ENCODE results near the gene FREM3. TPM values are rescaled to one million over a fixed set of nuclear protein-coding genes. Genes with fewer than 3 reads are reported as not detected.
"Not testable (repeated sequence)": the region's sequence is repeated elsewhere in the genome, so short reads cannot be mapped to it uniquely, and the experiment has no call there.

FREM3 gene
- total RNA-seq, 4 donors from 2014 or later = not detected

GRCh38 chr4:143531380-143531779 lies 169.1 kb downstream of the FREM3 start:
- no peaks in the 10 kb centered on the region for H3K9me3 ChIP-seq
- WGBS = 45% methylated on average over 1 of the region's 1 CpG
- DNase-seq (ENCODE audit: low spot score in 2 of 2) = no peak
- H3K36me3 ChIP-seq = peaks cover 93% of the 10 kb centered on the region
- TF ChIP-seq EP300 (IDR thresholded peaks at IDR 0.05) (no peak), POLR2A (IDR thresholded peaks at IDR 0.05) (no peak), POLR2AphosphoS5 (IDR thresholded peaks at IDR 0.05) (no peak)
- TF ChIP-seq, protein P1, sequence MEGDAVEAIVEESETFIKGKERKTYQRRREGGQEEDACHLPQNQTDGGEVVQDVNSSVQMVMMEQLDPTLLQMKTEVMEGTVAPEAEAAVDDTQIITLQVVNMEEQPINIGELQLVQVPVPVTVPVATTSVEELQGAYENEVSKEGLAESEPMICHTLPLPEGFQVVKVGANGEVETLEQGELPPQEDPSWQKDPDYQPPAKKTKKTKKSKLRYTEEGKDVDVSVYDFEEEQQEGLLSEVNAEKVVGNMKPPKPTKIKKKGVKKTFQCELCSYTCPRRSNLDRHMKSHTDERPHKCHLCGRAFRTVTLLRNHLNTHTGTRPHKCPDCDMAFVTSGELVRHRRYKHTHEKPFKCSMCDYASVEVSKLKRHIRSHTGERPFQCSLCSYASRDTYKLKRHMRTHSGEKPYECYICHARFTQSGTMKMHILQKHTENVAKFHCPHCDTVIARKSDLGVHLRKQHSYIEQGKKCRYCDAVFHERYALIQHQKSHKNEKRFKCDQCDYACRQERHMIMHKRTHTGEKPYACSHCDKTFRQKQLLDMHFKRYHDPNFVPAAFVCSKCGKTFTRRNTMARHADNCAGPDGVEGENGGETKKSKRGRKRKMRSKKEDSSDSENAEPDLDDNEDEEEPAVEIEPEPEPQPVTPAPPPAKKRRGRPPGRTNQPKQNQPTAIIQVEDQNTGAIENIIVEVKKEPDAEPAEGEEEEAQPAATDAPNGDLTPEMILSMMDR (IDR thresholded peaks at IDR 0.05) = no peak
- no peaks in the 10 kb centered on the region for H3K27me3 ChIP-seq
- peaks cover 3% of the 10 kb centered on the region for H3K4me1 ChIP-seq
- no peak overlapping the region for H3K27ac ChIP-seq
- no peak overlapping the region for H3K4me3 ChIP-seq

DNA sequence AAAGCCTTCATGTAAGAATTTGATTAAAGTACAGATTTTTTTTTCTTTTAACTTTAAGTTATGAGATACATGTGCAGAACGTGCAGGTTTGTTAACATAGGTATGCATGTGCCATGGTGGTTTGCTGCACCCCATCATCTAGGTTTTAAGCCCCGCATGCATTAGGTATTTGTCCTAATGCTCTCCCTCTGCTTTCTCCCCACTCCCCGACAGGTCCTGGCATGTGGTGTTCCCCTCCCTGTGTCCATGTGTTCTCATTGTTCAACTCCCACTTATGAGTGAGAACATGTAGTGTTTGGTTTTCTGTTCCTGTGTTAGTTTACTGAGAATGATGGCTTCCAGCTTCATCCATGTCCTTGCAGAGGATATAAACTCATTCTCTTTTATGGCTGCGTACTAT lies 172.4 kb downstream of the FREM3 start:
- H3K36me3 ChIP-seq = peaks cover 88% of the 10 kb centered on the region
- H3K27me3 ChIP-seq; H3K4me1 ChIP-seq; H3K4me3 ChIP-seq; H3K9me3 ChIP-seq; H3K27ac ChIP-seq; DNase-seq (ENCODE audit: low spot score in 2 of 2): not testable (repeated sequence)
- 83% methylated on average over 4 of the region's 4 CpGs for WGBS

Other genes with a start within 250 kb of the FREM3 start
- 10 to 100 TPM; 14.8 to 25.8 (median 19.6) TPM for gene SMARCA5, start 187.0 kb downstream of the FREM3 start, total RNA-seq
- gene GYPE, start 204.9 kb upstream of the FREM3 start, total RNA-seq = not detected

Measured in suprapubic skin (tissue), 4 donors.